B cell (primary cell): ENCODE results near the gene LRRC73. TPM values are rescaled to one million over a fixed set of nuclear protein-coding genes. Genes with fewer than 3 reads are reported as not detected.

Experiments
- ATAC-seq: fragments of 200-7000 bp; cut with Tn5 transposase; one replicate; pipeline ENCODE4 v1.10.0; 2021; ENCODE audit warnings: low read depth, mild to moderate bottlenecking, moderate number of reproducible peaks, moderate library complexity
- CTCF ChIA-PET: fragments of 350-600 bp; sonication (Branson Sonifier 250); formaldehyde crosslinking; loops from one replicate; lab custom pipeline; 2021; ENCODE audit warnings: antibody characterized with exemption, inconsistent platforms; lab: Charles Lee
- POLR2A ChIA-PET: fragments of 350-600 bp; sonication (Branson Sonifier 250); formaldehyde crosslinking; loops from one replicate; lab custom pipeline; 2021; ENCODE audit warnings: antibody characterized with exemption; lab: Charles Lee
- DNase-seq: peaks from one replicate; pipeline ENCODE4 v3.0.0; 2013
- H2AFZ ChIP-seq: 2 replicates; pipeline ENCODE4 v1.6.1; 2012; ENCODE audit warnings: mild to moderate bottlenecking, low read depth, low read length; ENCODE audit not compliant: insufficient read depth, poor library complexity, severe bottlenecking
- H3K27ac ChIP-seq, 2 donors: 1 replicate in 1 of 2; 2 replicates in 1 of 2; pipeline ENCODE4 v1.5.1; 2012 to 2013; ENCODE audit warnings: low read length in 2 of 2, mild to moderate bottlenecking in 2 of 2, moderate library complexity in 1 of 2
- H3K27me3 ChIP-seq, 4 experiments: fragments of 200-600 bp in 1 of 4; sonication (generic) in 1 of 4; replicated peaks in 1 of 4; 1 replicate in 2 of 4; 2 replicates in 2 of 4; pipeline versions ENCODE4 v1.6.1 to v1.7.0; 2013 to 2016; ENCODE audit warnings: low read length in 3 of 4, mild to moderate bottlenecking in 2 of 4, mixed read lengths in 1 of 4, moderate library complexity in 1 of 4; ENCODE audit not compliant: insufficient read depth in 4 of 4, control insufficient read depth in 3 of 4; ENCODE audit errors: control extremely low read depth in 1 of 4
- H3K36me3 ChIP-seq, 2 experiments: replicated peaks in 1 of 2; 1 replicate in 1 of 2; 2 replicates in 1 of 2; pipeline versions ENCODE4 v1.6.1 to v1.7.1; 2013; ENCODE audit warnings: low read length in 1 of 2; ENCODE audit not compliant: insufficient read depth in 2 of 2, control insufficient read depth in 1 of 2; ENCODE audit errors: control extremely low read depth in 1 of 2, extremely low read depth in 1 of 2
- H3K4me1 ChIP-seq, 2 donors: fragments of 200-600 bp in 1 of 2; sonication (generic) in 1 of 2; 1 replicate in 1 of 2; 2 replicates in 1 of 2; pipeline versions ENCODE4 v1.5.1 to v1.6.1; 2013 to 2017; ENCODE audit warnings: low read length in 2 of 2; ENCODE audit not compliant: control insufficient read depth in 2 of 2, insufficient read depth in 2 of 2
- H3K4me2 ChIP-seq: replicated peaks from 2 replicates; pipeline ENCODE3; 2012; ENCODE audit warnings: mild to moderate bottlenecking, low read depth, low read length; ENCODE audit not compliant: poor library complexity, severe bottlenecking
- H3K4me3 ChIP-seq, 5 experiments: fragments of 200-600 bp in 1 of 5; sonication (generic) in 1 of 5; 1 replicate in 3 of 5; 2 replicates in 2 of 5; pipeline versions ENCODE4 v1.5.1 to v1.7.0; 2011 to 2016; ENCODE audit warnings: low read length in 4 of 5, mild to moderate bottlenecking in 4 of 5, low read depth in 2 of 5, control low read depth in 1 of 5, moderate library complexity in 1 of 5; ENCODE audit not compliant: insufficient read depth in 1 of 5; ENCODE audit errors: control extremely low read depth in 1 of 5, extremely low read depth in 1 of 5
- H3K79me2 ChIP-seq: fragments of 200-600 bp; sonication (generic); one replicate; pipeline ENCODE4 v1.6.0; 2016; ENCODE audit warnings: low read length; ENCODE audit not compliant: control insufficient read depth, insufficient read depth
- H3K9ac ChIP-seq: fragments of 200-600 bp; sonication (generic); 2 replicates; pipeline ENCODE4 v1.6.1; 2017; ENCODE audit warnings: mild to moderate bottlenecking, low read length, moderate library complexity
- H3K9me3 ChIP-seq, 3 donors: one replicate each; pipeline versions ENCODE4 v1.6.1 to v1.7.1; 2013; ENCODE audit warnings: low read length in 2 of 3; ENCODE audit not compliant: control insufficient read depth in 2 of 3, insufficient read depth in 1 of 3; ENCODE audit errors: control extremely low read depth in 1 of 3
- H4K20me1 ChIP-seq: 2 replicates; pipeline ENCODE4 v1.6.0; 2012; ENCODE audit warnings: mild to moderate bottlenecking, low read length; ENCODE audit not compliant: insufficient read depth, control insufficient read depth, poor library complexity, severe bottlenecking
- H3K27ac Mint-ChIP-seq: one replicate; pipeline ENCODE4 v1.8.0; 2021; ENCODE audit warnings: mixed read lengths
- H3K27me3 Mint-ChIP-seq: one replicate; pipeline ENCODE4 v1.8.0; 2021; ENCODE audit warnings: mixed read lengths
- H3K4me1 Mint-ChIP-seq: one replicate; pipeline ENCODE4 v1.8.0; 2021; ENCODE audit warnings: mixed read lengths
- H3K4me3 Mint-ChIP-seq: one replicate; pipeline ENCODE4 v1.8.0; 2021; ENCODE audit warnings: mixed read lengths
- H3K9me3 Mint-ChIP-seq: one replicate; pipeline ENCODE4 v1.8.0; 2022; ENCODE audit warnings: mixed read lengths; ENCODE audit not compliant: insufficient read depth
- EZH2 ChIP-seq: IDR thresholded peaks from 2 replicates; pipeline ENCODE4 v1.6.1; 2012; ENCODE audit warnings: borderline replicate concordance, low read depth, mild to moderate bottlenecking, moderate library complexity, low read length; ENCODE audit not compliant: insufficient read depth, poor library complexity, severe bottlenecking
- WGBS: methylation state at CpG from one replicate; pipeline ENCODE4 v1.1.5; 2013; ENCODE audit warnings: missing lambda C conversion rate; ENCODE audit not compliant: insufficient coverage; 5-methylcytosine and 5-hydroxymethylcytosine counted together
- intact Hi-C: fragments of 100-400 bp; cut with micrococcal nuclease; formaldehyde crosslinking; loops from one replicate; pipeline ENCODE4 v1.10.0; 2022
- polyA plus RNA-seq: library from polyadenylated mRNA; depleted of rRNA; stranded (reverse); fragments of >200 nt; gene quantifications from 2 replicates; pipeline ENCODE4 v1.2.3, GENCODE V29; 2012
- total RNA-seq, 2 donors: library from RNA; stranded (reverse); fragments of 120-200 nt in 1 of 2; gene quantifications; 1 replicate in 1 of 2; 2 replicates in 1 of 2; pipeline versions ENCODE4 v1.2.3 to v1.2.4, GENCODE V29; 2013 to 2022
- TF ChIP-seq, protein P1 (sequence below): fragments of 200-600 bp; IDR thresholded peaks from one replicate; pipeline ENCODE4 v1.8.0; 2022; ENCODE audit warnings: antibody characterized with exemption, mild to moderate bottlenecking

LRRC73 gene
- total and polyA plus RNA-seq, 2 donors (not counting 1 experiment from before 2014, with no cell fraction given): 0.06 to 0.99 TPM

GRCh38 chr6:43516697-43517504, 6.8 kb upstream of the LRRC73 start, which contains the start of the genes POLR1C and YIPF3:
Gene POLR1C, plus strand, starts transcription at chr6:43517089. Its CDS starts 21 bp downstream, at chr6:43517110.
Gene YIPF3, minus strand, starts transcription at chr6:43516926. Its CDS starts 119 bp downstream, at chr6:43516807.
- intact Hi-C loops: loop anchor here (1.0 to 10.0 kb wide), 7 partner anchors 40 to 592 kb away; partner anchors contain the start of genes ABCC10, CNPY3, GTPBP2 and POLH
- DNase-seq (peak; percentile 97), ATAC-seq (peak; percentile 96)
- H3K27me3 ChIP-seq: no peaks in the 10 kb centered on the region
- POLR2A ChIA-PET: interaction anchor here (0.6 to 1.3 kb wide), 3 partner anchors 90 to 1782 kb away, joined by 3 to 6 read pairs (median 5); partner anchors contain the start of genes ABCC10 and GTPBP2
- WGBS: under 1% methylated on average over 57 of the region's 57 CpGs
- peaks cover 4 to 62% of the 10 kb centered on the region in 2 experiments for H3K36me3 ChIP-seq
- peaks cover 49% of the 10 kb centered on the region for H3K79me2 ChIP-seq
- H3K4me1 ChIP-seq: peaks cover 28 to 36% of the 10 kb centered on the region in 2 donors
- H3K9ac ChIP-seq: peak within 1 kb of the TSS; percentile 97
- H2AFZ ChIP-seq: peak within 1 kb of the TSS; percentile 90
- TF ChIP-seq, protein P1, sequence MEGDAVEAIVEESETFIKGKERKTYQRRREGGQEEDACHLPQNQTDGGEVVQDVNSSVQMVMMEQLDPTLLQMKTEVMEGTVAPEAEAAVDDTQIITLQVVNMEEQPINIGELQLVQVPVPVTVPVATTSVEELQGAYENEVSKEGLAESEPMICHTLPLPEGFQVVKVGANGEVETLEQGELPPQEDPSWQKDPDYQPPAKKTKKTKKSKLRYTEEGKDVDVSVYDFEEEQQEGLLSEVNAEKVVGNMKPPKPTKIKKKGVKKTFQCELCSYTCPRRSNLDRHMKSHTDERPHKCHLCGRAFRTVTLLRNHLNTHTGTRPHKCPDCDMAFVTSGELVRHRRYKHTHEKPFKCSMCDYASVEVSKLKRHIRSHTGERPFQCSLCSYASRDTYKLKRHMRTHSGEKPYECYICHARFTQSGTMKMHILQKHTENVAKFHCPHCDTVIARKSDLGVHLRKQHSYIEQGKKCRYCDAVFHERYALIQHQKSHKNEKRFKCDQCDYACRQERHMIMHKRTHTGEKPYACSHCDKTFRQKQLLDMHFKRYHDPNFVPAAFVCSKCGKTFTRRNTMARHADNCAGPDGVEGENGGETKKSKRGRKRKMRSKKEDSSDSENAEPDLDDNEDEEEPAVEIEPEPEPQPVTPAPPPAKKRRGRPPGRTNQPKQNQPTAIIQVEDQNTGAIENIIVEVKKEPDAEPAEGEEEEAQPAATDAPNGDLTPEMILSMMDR: no peak
- TF ChIP-seq EZH2: no peak
- Mint-ChIP-seq H3K4me1 (peaks cover 27% of the 10 kb centered on the region), H3K4me3 (no peak within 1 kb of the TSS), H3K9me3 (no peaks in the 10 kb centered on the region), H3K27me3 (no peaks in the 10 kb centered on the region), H3K27ac (no peak within 1 kb of the TSS)
- CTCF ChIA-PET: interaction anchor here (0.9 to 3.9 kb wide), 3 partner anchors 10 to 253 kb away, joined by 3 to 32 read pairs (median 3); no protein-coding TSS in a partner anchor
- peaks cover 23% of the 10 kb centered on the region for H4K20me1 ChIP-seq
- peak within 1 kb of the TSS; percentile 78 to 98 (median 91) for H3K4me3 ChIP-seq
- no peaks in the 10 kb centered on the region for H3K9me3 ChIP-seq
- peak within 1 kb of the TSS; percentile 94 for H3K4me2 ChIP-seq
- H3K27ac ChIP-seq: peak within 1 kb of the TSS; percentile 65 to 91
